ENCODE measurements around the gene OR10AD1. TPM values are rescaled to one million over a fixed set of nuclear protein-coding genes. Genes with fewer than 3 reads are reported as not detected.
"Not testable (repeated sequence)": the region's sequence is repeated elsewhere in the genome, so short reads cannot be mapped to it uniquely, and the experiment has no call there.

Gene OR10AD1
- total RNA-seq, 5 donors from 2014 or later (not counting 1 experiment from before 2014, with no cell fraction given): not detected

DNA sequence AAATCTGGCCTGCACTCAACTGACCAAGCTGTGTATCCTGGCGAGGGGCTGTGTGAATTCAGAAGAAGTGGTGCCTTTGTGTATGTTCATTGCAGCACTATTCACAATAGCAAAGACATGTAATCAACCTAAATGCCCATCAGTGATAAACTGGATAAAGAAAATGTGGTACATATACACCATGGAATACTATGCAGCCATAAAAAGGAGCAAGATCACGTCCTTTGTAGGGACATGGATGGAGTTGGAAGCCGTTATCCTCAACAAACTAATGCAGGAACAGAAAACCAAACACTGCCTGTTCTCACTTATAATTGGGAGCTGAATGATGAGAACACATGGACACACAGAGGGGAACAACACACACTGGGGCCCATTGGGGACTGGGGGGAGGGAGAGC, 21.4 kb upstream of the OR10AD1 start:
- H3K4me3 Mint-ChIP-seq; H3K27ac ChIP-seq (ENCODE audit: low read length); DNase-seq; H3K9me3 ChIP-seq; H3K27ac Mint-ChIP-seq; CTCF ChIA-PET; H3K27me3 ChIP-seq (replicated peaks in 1 of 2; ENCODE audit: control insufficient read depth in 2 of 2, extremely low read depth in 1 of 2, insufficient read depth in 2 of 2, low read length in 1 of 2); H3K4me1 ChIP-seq (ENCODE audit: control insufficient read depth in 1 of 2, extremely low read depth in 1 of 2, insufficient read depth in 2 of 2, low read length in 2 of 2); H3K4me3 ChIP-seq (ENCODE audit: control insufficient read depth in 1 of 2, extremely low read depth in 1 of 2, low read length in 1 of 2); H3K36me3 ChIP-seq (ENCODE audit: control insufficient read depth in 2 of 2, extremely low read depth in 1 of 2, insufficient read depth in 1 of 2, low read length in 1 of 2); ATAC-seq (replicated peaks in 1 of 4); POLR2A ChIA-PET; H3K36me3 Mint-ChIP-seq: not testable (repeated sequence)
- WGBS (ENCODE audit: insufficient coverage): no CpG with 5 or more reads among the region's 3 CpGs
- Mint-ChIP-seq H3K9me3 (peaks cover 0 to 13% (median 2%) of the 10 kb centered on the region in 3 donors), H3K27me3 (peaks cover 19 to 47% of the 10 kb centered on the region in 2 donors), H3K4me1 (peaks cover 0 to 12% (median 5%) of the 10 kb centered on the region in 3 donors)

GRCh38 chr12:48221645-48222044, 18.6 kb upstream of the OR10AD1 start:
- peaks cover 12 to 35% of the 10 kb centered on the region in 2 donors for H3K27me3 Mint-ChIP-seq
- Histone ChIP-seq H3K36me3 (ENCODE audit: control insufficient read depth in 2 of 2, extremely low read depth in 1 of 2, insufficient read depth in 1 of 2, low read length in 1 of 2) (no peaks in the 10 kb centered on the region), H3K4me1 (ENCODE audit: control insufficient read depth in 1 of 2, extremely low read depth in 1 of 2, insufficient read depth in 2 of 2, low read length in 2 of 2) (no peaks in the 10 kb centered on the region), H3K27me3 (replicated peaks in 1 of 2; ENCODE audit: control insufficient read depth in 2 of 2, extremely low read depth in 1 of 2, insufficient read depth in 2 of 2, low read length in 1 of 2) (no peaks in the 10 kb centered on the region), H3K9me3 (no peaks in the 10 kb centered on the region), H3K4me3 (ENCODE audit: control insufficient read depth in 1 of 2, extremely low read depth in 1 of 2, low read length in 1 of 2) (no peak overlapping the region), H3K27ac (ENCODE audit: low read length) (no peak overlapping the region)
- peaks cover 0 to 2% (median 0%) of the 10 kb centered on the region in 3 donors for H3K9me3 Mint-ChIP-seq
- CTCF ChIA-PET: interaction anchor here in 1 of 2 donors (0.5 to 0.6 kb wide), 2 partner anchors 37 to 283 kb away, joined by 4 read pairs; no protein-coding TSS in a partner anchor
- ATAC-seq (replicated peaks in 1 of 4) (no peak), DNase-seq (no peak)
- H3K36me3 Mint-ChIP-seq: no peaks in the 10 kb centered on the region
- no peak overlapping the region for H3K4me3 Mint-ChIP-seq
- H3K27ac Mint-ChIP-seq: no peak overlapping the region
- POLR2A ChIA-PET: interaction anchor here (0.6 to 0.7 kb wide), 4 partner anchors 21 to 1375 kb away, joined by 3 to 8 read pairs (median 4); no protein-coding TSS in a partner anchor
- 63% methylated on average over 2 of the region's 2 CpGs for WGBS (ENCODE audit: insufficient coverage)
- peaks cover 0 to 12% (median 5%) of the 10 kb centered on the region in 3 donors for H3K4me1 Mint-ChIP-seq

DNA sequence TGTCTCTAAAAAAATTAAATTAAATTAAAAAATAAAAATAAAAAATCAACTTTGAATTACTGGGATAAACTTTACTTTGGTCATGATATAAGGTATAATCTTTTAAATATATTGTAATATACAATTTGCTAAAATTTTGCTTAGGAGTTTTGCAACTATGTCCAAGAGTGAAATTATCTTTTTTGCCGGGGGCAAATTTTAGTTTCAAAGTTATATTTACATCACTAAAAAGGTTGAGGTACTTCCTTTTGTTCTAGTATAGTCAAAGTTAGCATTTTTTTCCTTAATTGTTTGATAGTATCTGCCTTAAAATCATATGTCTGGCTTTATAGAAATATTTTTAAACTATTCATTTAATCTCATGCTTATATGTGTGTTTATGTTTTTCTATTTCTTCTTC, 17.6 kb upstream of the OR10AD1 start:
- no peaks in the 10 kb centered on the region for H3K9me3 Mint-ChIP-seq
- ChIA-PET CTCF (interaction anchor here in 1 of 2 donors (0.7 kb wide), 1 partner anchor 428 kb away, joined by 4 read pairs; no protein-coding TSS in a partner anchor), POLR2A (no interaction called here)
- DNase-seq: no peak
- H3K4me1 Mint-ChIP-seq: peaks cover 0 to 12% (median 5%) of the 10 kb centered on the region in 3 donors
- whole genome bisulfite sequencing (ENCODE audit: insufficient coverage): no CpG with 5 or more reads among the region's 1 CpG
- no peak overlapping the region for H3K4me3 ChIP-seq (ENCODE audit: control insufficient read depth in 1 of 2, extremely low read depth in 1 of 2, low read length in 1 of 2)
- H3K27ac ChIP-seq (ENCODE audit: low read length): no peak overlapping the region
- H3K4me3 Mint-ChIP-seq: no peak overlapping the region
- H3K4me1 ChIP-seq (ENCODE audit: control insufficient read depth in 1 of 2, extremely low read depth in 1 of 2, insufficient read depth in 2 of 2, low read length in 2 of 2): no peaks in the 10 kb centered on the region
- peaks cover 6 to 27% of the 10 kb centered on the region in 2 donors for H3K27me3 Mint-ChIP-seq
- H3K27ac Mint-ChIP-seq: no peak overlapping the region
- no peaks in the 10 kb centered on the region for H3K36me3 ChIP-seq (ENCODE audit: control insufficient read depth in 2 of 2, extremely low read depth in 1 of 2, insufficient read depth in 1 of 2, low read length in 1 of 2)
- ATAC-seq (replicated peaks in 1 of 4): no peak
- no peaks in the 10 kb centered on the region for H3K9me3 ChIP-seq
- no peaks in the 10 kb centered on the region for H3K36me3 Mint-ChIP-seq
- no peaks in the 10 kb centered on the region for H3K27me3 ChIP-seq (replicated peaks in 1 of 2; ENCODE audit: control insufficient read depth in 2 of 2, extremely low read depth in 1 of 2, insufficient read depth in 2 of 2, low read length in 1 of 2)

DNA sequence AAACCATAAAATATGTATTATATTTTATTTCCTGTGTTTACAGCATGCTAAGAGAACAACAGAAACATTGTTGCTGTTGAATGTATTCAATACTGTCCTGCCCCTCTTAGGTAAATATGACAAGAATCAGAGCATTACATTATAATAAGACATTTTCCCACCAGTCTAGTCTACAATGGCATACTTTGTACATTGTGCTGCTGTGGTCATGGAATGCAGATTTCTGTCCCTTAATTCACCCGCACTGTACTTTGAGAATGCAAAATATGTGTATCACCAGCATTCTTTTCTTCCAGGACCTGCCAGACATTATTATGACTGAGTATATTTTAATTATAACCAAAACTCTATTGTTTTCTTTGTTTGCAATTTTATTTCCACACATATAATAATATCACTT, 16.5 kb upstream of the OR10AD1 start:
- no peak overlapping the region for H3K27ac ChIP-seq (ENCODE audit: low read length)
- WGBS (ENCODE audit: insufficient coverage): no CpG with 5 or more reads among the region's 1 CpG
- CTCF ChIA-PET: no interaction called here

GRCh38 chr12:48216785-48217184, 13.7 kb upstream of the OR10AD1 start:
- Mint-ChIP-seq H3K36me3 (no peaks in the 10 kb centered on the region), H3K4me3 (no peak overlapping the region), H3K27me3 (peaks cover 7 to 12% of the 10 kb centered on the region in 2 donors), H3K27ac (no peak overlapping the region), H3K9me3 (no peaks in the 10 kb centered on the region), H3K4me1 (peaks cover 11 to 13% (median 12%) of the 10 kb centered on the region in 3 donors)
- Histone ChIP-seq H3K36me3 (ENCODE audit: control insufficient read depth in 2 of 2, extremely low read depth in 1 of 2, insufficient read depth in 1 of 2, low read length in 1 of 2) (no peaks in the 10 kb centered on the region), H3K4me1 (ENCODE audit: control insufficient read depth in 1 of 2, extremely low read depth in 1 of 2, insufficient read depth in 2 of 2, low read length in 2 of 2) (peaks cover 5 to 7% of the 10 kb centered on the region in 2 experiments), H3K4me3 (ENCODE audit: control insufficient read depth in 1 of 2, extremely low read depth in 1 of 2, low read length in 1 of 2) (no peak overlapping the region), H3K9me3 (no peaks in the 10 kb centered on the region), H3K27me3 (replicated peaks in 1 of 2; ENCODE audit: control insufficient read depth in 2 of 2, extremely low read depth in 1 of 2, insufficient read depth in 2 of 2, low read length in 1 of 2) (peaks cover 0 to 8% of the 10 kb centered on the region in 2 experiments), H3K27ac (ENCODE audit: low read length) (no peak overlapping the region)
- DNase-seq (no peak), ATAC-seq (replicated peaks in 1 of 4) (no peak)
- ChIA-PET CTCF (interaction anchor here in 1 of 2 donors (0.5 to 0.6 kb wide), 3 partner anchors 63 to 1694 kb away, joined by 3 to 4 read pairs (median 3); no protein-coding TSS in a partner anchor), POLR2A (no interaction called here)

More for the DNA sequence above, 16.5 kb upstream of the OR10AD1 start:
- Histone ChIP-seq H3K4me1 (ENCODE audit: control insufficient read depth in 1 of 2, extremely low read depth in 1 of 2, insufficient read depth in 2 of 2, low read length in 2 of 2) (no peaks in the 10 kb centered on the region), H3K36me3 (ENCODE audit: control insufficient read depth in 2 of 2, extremely low read depth in 1 of 2, insufficient read depth in 1 of 2, low read length in 1 of 2) (no peaks in the 10 kb centered on the region), H3K9me3 (no peaks in the 10 kb centered on the region), H3K4me3 (ENCODE audit: control insufficient read depth in 1 of 2, extremely low read depth in 1 of 2, low read length in 1 of 2) (no peak overlapping the region), H3K27me3 (replicated peaks in 1 of 2; ENCODE audit: control insufficient read depth in 2 of 2, extremely low read depth in 1 of 2, insufficient read depth in 2 of 2, low read length in 1 of 2) (no peaks in the 10 kb centered on the region)
- Mint-ChIP-seq H3K4me1 (peaks cover 0 to 12% (median 5%) of the 10 kb centered on the region in 3 donors), H3K36me3 (no peaks in the 10 kb centered on the region), H3K27ac (no peak overlapping the region), H3K4me3 (no peak overlapping the region), H3K27me3 (peaks cover 3 to 24% of the 10 kb centered on the region in 2 donors), H3K9me3 (no peaks in the 10 kb centered on the region)
- ATAC-seq (replicated peaks in 1 of 4) (no peak), DNase-seq (no peak)
- POLR2A ChIA-PET: no interaction called here

GRCh38 chr12:48209495-48209894, 6.4 kb upstream of the OR10AD1 start:
- H3K27ac ChIP-seq (ENCODE audit: low read length); POLR2A ChIA-PET; DNase-seq; H3K36me3 ChIP-seq (ENCODE audit: control insufficient read depth in 2 of 2, extremely low read depth in 1 of 2, insufficient read depth in 1 of 2, low read length in 1 of 2); H3K27ac Mint-ChIP-seq; H3K4me1 ChIP-seq (ENCODE audit: control insufficient read depth in 1 of 2, extremely low read depth in 1 of 2, insufficient read depth in 2 of 2, low read length in 2 of 2); H3K4me3 Mint-ChIP-seq; H3K4me3 ChIP-seq (ENCODE audit: control insufficient read depth in 1 of 2, extremely low read depth in 1 of 2, low read length in 1 of 2); ATAC-seq (replicated peaks in 1 of 4); CTCF ChIA-PET: not testable (repeated sequence)
- Mint-ChIP-seq H3K36me3 (peaks cover 21% of the 10 kb centered on the region), H3K27me3 (peaks cover 1 to 14% of the 10 kb centered on the region in 2 donors), H3K4me1 (peaks cover 11 to 13% (median 13%) of the 10 kb centered on the region in 3 donors), H3K9me3 (peaks cover 3 to 24% (median 22%) of the 10 kb centered on the region in 3 donors)
- WGBS (ENCODE audit: insufficient coverage): no CpG with 5 or more reads among the region's 2 CpGs
- peaks cover 0 to 11% of the 10 kb centered on the region in 2 experiments for H3K27me3 ChIP-seq (replicated peaks in 1 of 2; ENCODE audit: control insufficient read depth in 2 of 2, extremely low read depth in 1 of 2, insufficient read depth in 2 of 2, low read length in 1 of 2)
- peaks cover 10% of the 10 kb centered on the region for H3K9me3 ChIP-seq
